ENCODE results near the gene ZMYND10. TPM values are rescaled to one million over a fixed set of nuclear protein-coding genes. Genes with fewer than 3 reads are reported as not detected.

Gene ZMYND10
- total RNA-seq, 1 donor from 2014 or later, result 0.86 TPM

- no peaks in the 10 kb centered on the region for H3K9me3 Mint-ChIP-seq (ENCODE audit: low read depth)
- DNase-seq (ENCODE audit: low spot score, unreplicated experiment), result peak; percentile 88
- peaks cover 27% of the 10 kb centered on the region for H3K4me1 Mint-ChIP-seq (ENCODE audit: low read depth)
- TF ChIP-seq, protein P1, sequence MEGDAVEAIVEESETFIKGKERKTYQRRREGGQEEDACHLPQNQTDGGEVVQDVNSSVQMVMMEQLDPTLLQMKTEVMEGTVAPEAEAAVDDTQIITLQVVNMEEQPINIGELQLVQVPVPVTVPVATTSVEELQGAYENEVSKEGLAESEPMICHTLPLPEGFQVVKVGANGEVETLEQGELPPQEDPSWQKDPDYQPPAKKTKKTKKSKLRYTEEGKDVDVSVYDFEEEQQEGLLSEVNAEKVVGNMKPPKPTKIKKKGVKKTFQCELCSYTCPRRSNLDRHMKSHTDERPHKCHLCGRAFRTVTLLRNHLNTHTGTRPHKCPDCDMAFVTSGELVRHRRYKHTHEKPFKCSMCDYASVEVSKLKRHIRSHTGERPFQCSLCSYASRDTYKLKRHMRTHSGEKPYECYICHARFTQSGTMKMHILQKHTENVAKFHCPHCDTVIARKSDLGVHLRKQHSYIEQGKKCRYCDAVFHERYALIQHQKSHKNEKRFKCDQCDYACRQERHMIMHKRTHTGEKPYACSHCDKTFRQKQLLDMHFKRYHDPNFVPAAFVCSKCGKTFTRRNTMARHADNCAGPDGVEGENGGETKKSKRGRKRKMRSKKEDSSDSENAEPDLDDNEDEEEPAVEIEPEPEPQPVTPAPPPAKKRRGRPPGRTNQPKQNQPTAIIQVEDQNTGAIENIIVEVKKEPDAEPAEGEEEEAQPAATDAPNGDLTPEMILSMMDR (IDR thresholded peaks at IDR 0.05; ENCODE audit: unreplicated experiment), result no peak
- H3K27me3 Mint-ChIP-seq, result no peaks in the 10 kb centered on the region
- peak within 1 kb of the TSS; percentile 94 for H3K4me3 Mint-ChIP-seq (ENCODE audit: low read depth)
- peaks cover 2% of the 10 kb centered on the region for H3K36me3 Mint-ChIP-seq (ENCODE audit: insufficient read depth)
- peak within 1 kb of the TSS; percentile 96 for H3K27ac Mint-ChIP-seq
Observed at GRCh38 chr3:50358911-50359759, 13.6 kb upstream of the ZMYND10 start, which contains the start of gene TMEM115. TMEM115 (minus strand) TSS chr3:50359521; CDS start chr3:50359063, 458 bp downstream.

DNA sequence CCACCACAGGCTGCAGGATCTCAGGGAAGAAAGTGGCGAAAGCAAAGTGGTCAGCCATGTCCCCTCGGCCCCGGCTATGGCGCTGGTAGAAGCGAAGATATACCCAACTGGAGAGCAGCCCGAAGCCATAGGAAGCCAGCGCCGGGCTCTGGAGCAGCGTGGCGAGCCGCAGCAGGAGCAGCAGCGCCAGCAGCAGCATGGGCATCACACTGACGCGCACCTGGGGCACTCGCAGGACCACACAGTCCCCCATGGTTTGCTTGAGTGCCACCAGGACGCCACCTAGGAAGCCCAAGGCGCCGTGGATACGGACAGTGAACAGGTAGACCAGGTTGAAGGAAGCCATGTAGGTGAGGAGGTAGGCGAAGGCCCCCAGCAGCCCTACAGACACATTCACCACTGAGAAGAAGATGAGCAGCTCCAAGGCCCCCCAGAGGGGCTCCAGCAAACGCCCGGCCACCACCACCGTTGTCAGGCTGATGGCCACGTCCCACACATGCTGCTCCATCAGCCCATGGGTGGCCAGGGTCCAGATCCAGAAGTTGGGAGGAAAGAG lies 12.9 kb upstream of the ZMYND10 start:
- peaks cover 2% of the 10 kb centered on the region for H3K36me3 Mint-ChIP-seq (ENCODE audit: insufficient read depth)
- DNase-seq (ENCODE audit: low spot score, unreplicated experiment), result no peak
- peaks cover 27% of the 10 kb centered on the region for H3K4me1 Mint-ChIP-seq (ENCODE audit: low read depth)
- peak overlapping the region; percentile 94 for H3K4me3 Mint-ChIP-seq (ENCODE audit: low read depth)
- TF ChIP-seq, protein P1 (IDR thresholded peaks at IDR 0.05; ENCODE audit: unreplicated experiment), result no peak
- H3K9me3 Mint-ChIP-seq (ENCODE audit: low read depth), result no peaks in the 10 kb centered on the region
- no peaks in the 10 kb centered on the region for H3K27me3 Mint-ChIP-seq
- peak overlapping the region; percentile 93 for H3K27ac Mint-ChIP-seq

DNA sequence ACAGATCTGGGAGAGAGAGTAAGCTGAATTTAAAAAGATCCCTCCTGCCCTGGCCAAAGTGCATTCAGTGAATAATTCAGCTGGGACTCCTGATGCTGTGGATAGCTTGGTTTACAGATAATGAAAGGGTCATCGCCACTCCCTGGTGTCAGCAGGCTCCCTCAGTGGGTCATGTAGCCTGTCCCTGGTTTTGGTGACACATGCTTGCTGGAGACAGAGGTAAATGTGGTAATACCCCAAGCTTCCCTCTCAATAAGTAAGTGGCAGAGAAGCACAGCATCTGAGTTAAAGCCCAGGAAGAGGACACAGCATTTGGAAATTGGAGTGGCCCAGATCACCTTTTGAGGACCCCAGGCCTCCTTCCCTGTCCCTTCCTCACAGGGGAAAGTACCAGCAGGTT lies 11.9 kb upstream of the ZMYND10 start:
- H3K9me3 Mint-ChIP-seq (ENCODE audit: low read depth), result no peaks in the 10 kb centered on the region
- H3K4me1 Mint-ChIP-seq (ENCODE audit: low read depth), result peaks cover 27% of the 10 kb centered on the region
- H3K27ac Mint-ChIP-seq, result no peak overlapping the region
- no peak for DNase-seq (ENCODE audit: low spot score, unreplicated experiment)
- H3K27me3 Mint-ChIP-seq, result no peaks in the 10 kb centered on the region
- H3K4me3 Mint-ChIP-seq (ENCODE audit: low read depth), result peak overlapping the region; percentile 94
- TF ChIP-seq, protein P1 (IDR thresholded peaks at IDR 0.05; ENCODE audit: unreplicated experiment), result no peak
- peaks cover 2% of the 10 kb centered on the region for H3K36me3 Mint-ChIP-seq (ENCODE audit: insufficient read depth)

DNA sequence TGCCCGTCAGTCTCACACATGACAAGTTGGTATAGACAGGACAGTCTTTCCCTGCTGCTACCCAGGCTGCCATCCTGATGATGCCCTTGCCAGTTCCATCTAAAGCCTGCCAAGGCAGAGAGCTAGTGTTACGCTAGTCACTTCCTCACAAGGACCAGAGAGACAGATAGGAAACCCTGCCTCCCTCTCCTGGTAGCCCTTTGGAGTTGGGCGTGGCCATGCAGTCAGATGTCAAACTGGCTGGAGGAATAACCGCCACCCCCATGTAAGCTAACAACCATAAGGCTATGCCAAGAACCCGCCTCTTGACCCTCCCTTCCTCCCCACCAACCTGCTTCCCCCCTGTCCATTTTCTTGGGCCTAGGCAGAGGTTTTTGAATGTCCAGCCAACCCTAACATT lies 11.0 kb upstream of the ZMYND10 start:
- TF ChIP-seq, protein P1 (IDR thresholded peaks at IDR 0.05; ENCODE audit: unreplicated experiment), result no peak
- Mint-ChIP-seq H3K4me1 (ENCODE audit: low read depth) (peaks cover 27% of the 10 kb centered on the region), H3K27me3 (no peaks in the 10 kb centered on the region), H3K9me3 (ENCODE audit: low read depth) (no peaks in the 10 kb centered on the region), H3K27ac (no peak overlapping the region), H3K4me3 (ENCODE audit: low read depth) (peak overlapping the region; percentile 94), H3K36me3 (ENCODE audit: insufficient read depth) (peaks cover 2% of the 10 kb centered on the region)
- DNase-seq (ENCODE audit: low spot score, unreplicated experiment), result no peak

GRCh38 chr3:50355829-50356552 lies 10.5 kb upstream of the ZMYND10 start:
- Mint-ChIP-seq H3K27ac (no peak overlapping the region), H3K4me3 (ENCODE audit: low read depth) (peak overlapping the region; percentile 94), H3K36me3 (ENCODE audit: insufficient read depth) (peaks cover 2% of the 10 kb centered on the region), H3K4me1 (ENCODE audit: low read depth) (peaks cover 33% of the 10 kb centered on the region), H3K9me3 (ENCODE audit: low read depth) (no peaks in the 10 kb centered on the region), H3K27me3 (no peaks in the 10 kb centered on the region)
- TF ChIP-seq, protein P1 (IDR thresholded peaks at IDR 0.05; ENCODE audit: unreplicated experiment), result no peak
- DNase-seq (ENCODE audit: low spot score, unreplicated experiment), result no peak
